ENCODE measurements around the gene MAP3K3.

DNA sequence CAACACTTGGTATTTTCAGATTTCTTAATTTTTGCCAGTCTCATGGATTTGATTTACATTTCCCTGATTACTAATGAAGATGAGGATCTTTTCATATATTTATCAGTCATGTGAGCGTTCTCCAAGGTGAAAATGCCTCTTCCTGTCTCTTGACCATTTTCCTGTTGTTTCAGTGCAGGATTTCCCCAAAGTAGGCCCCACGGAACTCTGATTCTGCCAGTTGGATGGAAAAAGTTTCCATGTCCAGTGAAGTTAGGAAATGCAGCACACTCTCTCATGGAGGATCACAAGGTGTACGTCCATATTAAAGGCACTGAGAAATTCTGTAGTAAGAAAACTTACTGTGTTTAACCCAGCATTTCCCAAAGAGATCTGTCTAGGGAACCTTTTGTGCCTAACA lies 94.2 kb downstream of the MAP3K3 start:
- TF ChIP-seq, protein P1, sequence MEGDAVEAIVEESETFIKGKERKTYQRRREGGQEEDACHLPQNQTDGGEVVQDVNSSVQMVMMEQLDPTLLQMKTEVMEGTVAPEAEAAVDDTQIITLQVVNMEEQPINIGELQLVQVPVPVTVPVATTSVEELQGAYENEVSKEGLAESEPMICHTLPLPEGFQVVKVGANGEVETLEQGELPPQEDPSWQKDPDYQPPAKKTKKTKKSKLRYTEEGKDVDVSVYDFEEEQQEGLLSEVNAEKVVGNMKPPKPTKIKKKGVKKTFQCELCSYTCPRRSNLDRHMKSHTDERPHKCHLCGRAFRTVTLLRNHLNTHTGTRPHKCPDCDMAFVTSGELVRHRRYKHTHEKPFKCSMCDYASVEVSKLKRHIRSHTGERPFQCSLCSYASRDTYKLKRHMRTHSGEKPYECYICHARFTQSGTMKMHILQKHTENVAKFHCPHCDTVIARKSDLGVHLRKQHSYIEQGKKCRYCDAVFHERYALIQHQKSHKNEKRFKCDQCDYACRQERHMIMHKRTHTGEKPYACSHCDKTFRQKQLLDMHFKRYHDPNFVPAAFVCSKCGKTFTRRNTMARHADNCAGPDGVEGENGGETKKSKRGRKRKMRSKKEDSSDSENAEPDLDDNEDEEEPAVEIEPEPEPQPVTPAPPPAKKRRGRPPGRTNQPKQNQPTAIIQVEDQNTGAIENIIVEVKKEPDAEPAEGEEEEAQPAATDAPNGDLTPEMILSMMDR (conservative IDR thresholded peaks at IDR 0.05; ENCODE audit: low read depth in 2 of 2), result no peak
- TF ChIP-seq EZH2phosphoT487 (IDR thresholded peaks at IDR 0.05; ENCODE audit: unreplicated experiment) (no peak), POLR2AphosphoS5 (IDR thresholded peaks at IDR 0.05; ENCODE audit: low read depth) (no peak), EZH2 (IDR thresholded peaks at IDR 0.05; ENCODE audit: low read depth, unreplicated experiment) (no peak), ZNF114 (CRISPR knock-in tag; IDR thresholded peaks at IDR 0.05) (no peak), ZNF331 (CRISPR knock-in tag; IDR thresholded peaks at IDR 0.05; ENCODE audit: low read depth) (no peak)
- TF ChIP-seq, protein P2, sequence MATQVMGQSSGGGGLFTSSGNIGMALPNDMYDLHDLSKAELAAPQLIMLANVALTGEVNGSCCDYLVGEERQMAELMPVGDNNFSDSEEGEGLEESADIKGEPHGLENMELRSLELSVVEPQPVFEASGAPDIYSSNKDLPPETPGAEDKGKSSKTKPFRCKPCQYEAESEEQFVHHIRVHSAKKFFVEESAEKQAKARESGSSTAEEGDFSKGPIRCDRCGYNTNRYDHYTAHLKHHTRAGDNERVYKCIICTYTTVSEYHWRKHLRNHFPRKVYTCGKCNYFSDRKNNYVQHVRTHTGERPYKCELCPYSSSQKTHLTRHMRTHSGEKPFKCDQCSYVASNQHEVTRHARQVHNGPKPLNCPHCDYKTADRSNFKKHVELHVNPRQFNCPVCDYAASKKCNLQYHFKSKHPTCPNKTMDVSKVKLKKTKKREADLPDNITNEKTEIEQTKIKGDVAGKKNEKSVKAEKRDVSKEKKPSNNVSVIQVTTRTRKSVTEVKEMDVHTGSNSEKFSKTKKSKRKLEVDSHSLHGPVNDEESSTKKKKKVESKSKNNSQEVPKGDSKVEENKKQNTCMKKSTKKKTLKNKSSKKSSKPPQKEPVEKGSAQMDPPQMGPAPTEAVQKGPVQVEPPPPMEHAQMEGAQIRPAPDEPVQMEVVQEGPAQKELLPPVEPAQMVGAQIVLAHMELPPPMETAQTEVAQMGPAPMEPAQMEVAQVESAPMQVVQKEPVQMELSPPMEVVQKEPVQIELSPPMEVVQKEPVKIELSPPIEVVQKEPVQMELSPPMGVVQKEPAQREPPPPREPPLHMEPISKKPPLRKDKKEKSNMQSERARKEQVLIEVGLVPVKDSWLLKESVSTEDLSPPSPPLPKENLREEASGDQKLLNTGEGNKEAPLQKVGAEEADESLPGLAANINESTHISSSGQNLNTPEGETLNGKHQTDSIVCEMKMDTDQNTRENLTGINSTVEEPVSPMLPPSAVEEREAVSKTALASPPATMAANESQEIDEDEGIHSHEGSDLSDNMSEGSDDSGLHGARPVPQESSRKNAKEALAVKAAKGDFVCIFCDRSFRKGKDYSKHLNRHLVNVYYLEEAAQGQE (IDR thresholded peaks at IDR 0.05; ENCODE audit: unreplicated experiment), result no peak
